ENCODE measurements around the gene DPH7. TPM values are rescaled to one million over a fixed set of nuclear protein-coding genes. Genes with fewer than 3 reads are reported as not detected.

The DPH7 gene
- total RNA-seq, 1 experiment from 2014 or later, result 43.9 TPM

- TF ChIP-seq ZNF532 (CRISPR knock-in tag; IDR thresholded peaks at IDR 0.05; ENCODE audit: borderline replicate concordance) (no peak), GRHL2 (CRISPR knock-in tag; IDR thresholded peaks at IDR 0.05; ENCODE audit: insufficient replicate concordance, severe bottlenecking) (no peak)
These were observed 507 bp upstream of the DPH7 start (continued) for GRCh38 chr9:137579259-137579604.

GRCh38 chr9:137575716-137576411 is 2.9 kb downstream of the DPH7 start:
- DNase-seq (ENCODE audit: low spot score), result no peak
- no peak for TF ChIP-seq NR3C1 (CRISPR knock-in tag; conservative IDR thresholded peaks at IDR 0.05; ENCODE audit: low read depth)
- TF ChIP-seq CTCF (IDR thresholded peaks at IDR 0.05), result no peak
- TF ChIP-seq SP1 (CRISPR knock-in tag; conservative IDR thresholded peaks at IDR 0.05), result no peak
- TF ChIP-seq JAZF1 (CRISPR knock-in tag; IDR thresholded peaks at IDR 0.05), result no peak
- no peak for TF ChIP-seq JUN (CRISPR knock-in tag; IDR thresholded peaks at IDR 0.05)
- TF ChIP-seq CBFB (CRISPR knock-in tag; IDR thresholded peaks at IDR 0.05; ENCODE audit: low read depth), result no peak
- TF ChIP-seq ZNF671 (CRISPR knock-in tag; IDR thresholded peaks at IDR 0.05), result no peak
- TF ChIP-seq NR2C2 (CRISPR knock-in tag; IDR thresholded peaks at IDR 0.05), result no peak
- TF ChIP-seq MAX (CRISPR knock-in tag; IDR thresholded peaks at IDR 0.05), result no peak
- TF ChIP-seq ARID4B (CRISPR knock-in tag; IDR thresholded peaks at IDR 0.05; ENCODE audit: borderline replicate concordance), result no peak
- CTCF ChIA-PET, result interaction anchor here (1.7 kb wide), 1 partner anchor 15 kb away, joined by 4 read pairs; the partner anchor contains the start of gene ZMYND19
- H3K36me3 Mint-ChIP-seq, result peaks cover 39% of the 10 kb centered on the region
- peak overlapping the region; percentile 68 for H3K27ac Mint-ChIP-seq
- H3K4me1 Mint-ChIP-seq, result peaks cover 25% of the 10 kb centered on the region
- ATAC-seq, result no peak
- POLR2A ChIA-PET, result no interaction called here
- H3K9me3 Mint-ChIP-seq, result no peaks in the 10 kb centered on the region
- H3K4me3 Mint-ChIP-seq, result no peak overlapping the region
- H3K27me3 Mint-ChIP-seq (ENCODE audit: low read depth), result no peaks in the 10 kb centered on the region

- ATAC-seq (no peak), DNase-seq (ENCODE audit: low spot score) (no peak)
- Mint-ChIP-seq H3K4me3 (no peak overlapping the region), H3K4me1 (peaks cover 22% of the 10 kb centered on the region), H3K27me3 (ENCODE audit: low read depth) (no peaks in the 10 kb centered on the region), H3K27ac (peak overlapping the region; percentile 68), H3K36me3 (peaks cover 45% of the 10 kb centered on the region), H3K9me3 (no peaks in the 10 kb centered on the region)
- ChIA-PET CTCF (no interaction called here), POLR2A (no interaction called here)
- TF ChIP-seq SOX15 (CRISPR knock-in tag; IDR thresholded peaks at IDR 0.05) (no peak), ZNF232 (CRISPR knock-in tag; IDR thresholded peaks at IDR 0.05) (no peak), ZNF425 (CRISPR knock-in tag; conservative IDR thresholded peaks at IDR 0.05) (no peak), CTCF (IDR thresholded peaks at IDR 0.05) (no peak), TEAD1 (CRISPR knock-in tag; IDR thresholded peaks at IDR 0.05) (no peak), RELA (CRISPR knock-in tag; IDR thresholded peaks at IDR 0.05; ENCODE audit: borderline replicate concordance) (no peak)
These were observed 3.4 kb downstream of the DPH7 start for GRCh38 chr9:137575364-137575715.
